Measurements from ENCODE around the gene MORC3. TPM values are rescaled to one million over a fixed set of nuclear protein-coding genes. Genes with fewer than 3 reads are reported as not detected.
A peak's percentile ranks its signal among the peaks of the same experiment; 100 is the strongest.
"Not testable (repeated sequence)": the region's sequence is repeated elsewhere in the genome, so short reads cannot be mapped to it uniquely, and the experiment has no call there.

MORC3 gene
- total and polyA plus RNA-seq, 12 donors, result 12.5 to 32.4 (median 23.6) TPM

DNA sequence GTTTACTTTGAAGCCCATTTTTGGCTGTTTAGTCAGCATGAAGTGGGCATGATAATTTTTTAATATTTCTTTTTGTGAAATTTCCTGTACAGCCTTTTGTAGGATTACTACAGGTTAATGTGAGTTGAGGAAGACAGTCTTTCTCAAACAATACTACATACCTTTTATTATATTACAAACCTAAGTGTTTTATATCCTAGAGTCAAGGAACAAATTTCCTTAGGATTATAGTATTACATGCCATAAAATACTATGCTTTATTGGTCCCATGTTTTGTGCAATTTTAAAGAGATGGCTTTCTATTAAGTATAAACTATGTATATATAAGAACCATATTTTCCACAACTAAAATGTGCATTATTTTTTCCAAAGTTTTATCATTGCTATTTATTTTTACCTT, 56.0 kb downstream of the MORC3 start:
- intact Hi-C loops (cut with DNase I), result no loop called here
- H3K27me3 ChIP-seq, result no peaks in the 10 kb centered on the region

DNA sequence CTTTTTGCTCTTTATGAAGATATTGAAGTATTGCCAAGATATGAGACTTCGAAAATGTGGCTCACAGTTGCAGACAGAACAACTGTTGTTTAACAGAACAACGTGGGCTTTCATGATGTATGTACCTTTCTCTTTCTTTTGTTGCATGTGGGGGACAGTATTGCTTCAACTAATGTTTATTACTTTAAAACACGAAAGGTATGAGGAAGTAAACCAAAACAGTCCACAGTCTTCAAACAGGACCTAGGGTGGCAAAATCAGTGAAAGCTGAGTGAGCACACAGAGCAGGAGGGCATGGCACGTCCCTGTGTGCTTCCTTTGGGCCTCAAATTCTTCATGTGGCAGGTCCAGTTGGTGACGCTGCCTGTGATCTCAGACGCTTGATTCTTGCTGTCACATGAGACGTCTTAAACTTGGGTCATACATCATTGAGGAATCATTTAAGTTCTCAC, 57.4 kb downstream of the MORC3 start:
- Histone ChIP-seq H3K9me3 (replicated peaks in 1 of 3) (no peaks in the 10 kb centered on the region), H3K36me3 (replicated peaks in 1 of 2) (peaks cover 0 to 56% of the 10 kb centered on the region in 2 donors), H3K4me1 (replicated peaks in 1 of 2) (peaks cover 0 to 13% of the 10 kb centered on the region in 2 donors), H3K27ac (peak overlapping the region in 2 of 5 donors; percentile 13 to 18), H3K27me3 (no peaks in the 10 kb centered on the region), H3K4me3 (no peak overlapping the region)
- WGBS, 4 donors, result 62 to 72% (median 66%) methylated on average over 7 of the region's 7 CpGs
- DNase-seq, result peak in 1 of 7 donors; percentile 21
- no peak for TF ChIP-seq POLR2A (IDR thresholded peaks at IDR 0.05)
- TF ChIP-seq CTCF (IDR thresholded peaks at IDR 0.05), result no peak
- intact Hi-C loops (cut with DNase I), result no loop called here

More for the DNA sequence above, 56.0 kb downstream of the MORC3 start:
- no peak for TF ChIP-seq POLR2A (IDR thresholded peaks at IDR 0.05)
- H3K9me3 ChIP-seq (replicated peaks in 1 of 3), result no peaks in the 10 kb centered on the region
- DNase-seq, result no peak
- H3K36me3 ChIP-seq (replicated peaks in 1 of 2), result peaks cover 0 to 66% of the 10 kb centered on the region in 2 donors
- H3K4me3 ChIP-seq, result no peak overlapping the region
- H3K4me1 ChIP-seq (replicated peaks in 1 of 2), result peaks cover 0 to 13% of the 10 kb centered on the region in 2 donors
- H3K27ac ChIP-seq, result no peak overlapping the region

GRCh38 chr21:36379251-36379650, 59.3 kb downstream of the MORC3 start:
- Histone ChIP-seq H3K9me3 (replicated peaks in 1 of 3) (no peaks in the 10 kb centered on the region), H3K27ac (no peak overlapping the region), H3K4me1 (replicated peaks in 1 of 2) (peaks cover 0 to 13% of the 10 kb centered on the region in 2 donors), H3K4me3 (no peak overlapping the region), H3K27me3 (no peaks in the 10 kb centered on the region), H3K36me3 (replicated peaks in 1 of 2) (peaks cover 0 to 39% of the 10 kb centered on the region in 2 donors)
- intact Hi-C loops (cut with DNase I), result no loop called here
- DNase-seq, result no peak
- TF ChIP-seq POLR2A (IDR thresholded peaks at IDR 0.05), result no peak
- no peak for TF ChIP-seq CTCF (IDR thresholded peaks at IDR 0.05)
- WGBS, 4 donors, result 95 to 99% (median 97%) methylated on average over 6 of the region's 6 CpGs

DNA sequence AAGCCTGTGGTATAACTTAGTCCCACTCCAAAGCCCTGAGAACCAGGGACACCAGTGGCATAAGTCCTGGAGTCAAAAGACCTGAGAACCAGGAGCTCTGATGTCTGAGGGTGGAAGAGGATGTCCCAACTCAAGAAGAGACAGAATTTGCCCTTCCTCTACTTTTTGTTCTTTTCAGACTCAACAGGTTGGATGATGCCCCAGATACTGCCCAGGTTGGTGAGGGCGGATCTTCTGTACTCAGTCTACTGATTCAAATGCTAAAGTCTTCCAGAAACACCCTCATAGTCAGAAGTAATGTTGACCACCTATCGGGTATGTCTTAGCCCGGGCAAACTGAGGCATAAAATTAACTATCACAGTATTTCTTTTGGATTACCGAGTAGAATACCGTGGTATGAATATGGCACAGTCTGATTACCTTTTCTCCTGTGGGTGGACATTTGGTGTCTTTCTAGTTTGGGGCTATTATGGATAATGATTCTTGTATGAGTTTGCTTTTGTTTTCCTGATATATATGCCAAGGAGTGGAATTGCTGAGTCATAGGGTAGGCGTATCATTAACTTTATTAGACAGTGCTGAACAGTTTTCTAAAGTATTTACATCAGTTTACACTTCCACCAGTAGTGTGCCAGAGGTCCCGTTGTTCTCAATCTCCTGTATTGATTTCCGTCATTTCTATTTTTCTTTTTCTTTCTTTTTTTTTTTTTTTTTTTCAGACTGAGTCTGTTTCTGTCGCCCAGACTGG, 62.0 kb downstream of the MORC3 start:
- H3K9me3 ChIP-seq (replicated peaks in 1 of 3), result no peaks in the 10 kb centered on the region
- TF ChIP-seq CTCF (IDR thresholded peaks at IDR 0.05), result no peak
- TF ChIP-seq POLR2A (IDR thresholded peaks at IDR 0.05), result no peak
- DNase-seq, result no peak
- peaks cover 0 to 14% of the 10 kb centered on the region in 2 donors for H3K36me3 ChIP-seq (replicated peaks in 1 of 2)
- no peak overlapping the region for H3K4me3 ChIP-seq
- H3K27me3 ChIP-seq, result no peaks in the 10 kb centered on the region
- no peak overlapping the region for H3K27ac ChIP-seq
- H3K4me1 ChIP-seq (replicated peaks in 1 of 2), result peaks cover 3 to 16% of the 10 kb centered on the region in 2 donors
- 88 to 93% (median 90%) methylated on average over 9 of the region's 9 CpGs for WGBS, 4 donors
- intact Hi-C loops (cut with DNase I), result no loop called here

- H3K27ac ChIP-seq; H3K9me3 ChIP-seq (replicated peaks in 1 of 3); DNase-seq; intact Hi-C loops (cut with DNase I); H3K4me3 ChIP-seq; H3K4me1 ChIP-seq (replicated peaks in 1 of 2); H3K27me3 ChIP-seq; H3K36me3 ChIP-seq (replicated peaks in 1 of 2): not testable (repeated sequence)
- 92 to 95% (median 94%) methylated on average over 10 of the region's 10 CpGs for WGBS, 4 donors
Measured at GRCh38 chr21:36382722-36383121, 62.7 kb downstream of the MORC3 start.
